HepG2 (cell line): ENCODE measurements around the gene FAM83G. TPM values are rescaled to one million over a fixed set of nuclear protein-coding genes. Genes with fewer than 3 reads are reported as not detected.

ENCODE experiments used
- ELF4 ChIP-seq: sonication (generic); formaldehyde crosslinking; IDR thresholded peaks from 2 replicates; pipeline ENCODE4 v1.5.0; 2020; ENCODE audit warnings: missing genetic modification reagents, mild to moderate bottlenecking, moderate library complexity, borderline replicate concordance
- GTF2F1 ChIP-seq: fragments of 150-350 bp; IDR thresholded peaks from 2 replicates; pipeline ENCODE4 v1.6.1; 2014; ENCODE audit warnings: low read length
- KLF6 ChIP-seq: IDR thresholded peaks from 2 replicates; pipeline ENCODE4 v1.8.0; 2016; ENCODE audit warnings: missing biosample characterization, missing genetic modification reagents
- MXI1 ChIP-seq: IDR thresholded peaks from 3 replicates; pipeline ENCODE4 v1.6.1; 2012; ENCODE audit warnings: low read depth, low read length, inconsistent platforms, borderline replicate concordance
- NFKBIZ ChIP-seq: IDR thresholded peaks from 2 replicates; pipeline ENCODE4 v1.6.1; 2018; ENCODE audit warnings: missing genetic modification reagents, missing compliant biosample characterization
- NFYB ChIP-seq: sonication (generic); formaldehyde crosslinking; IDR thresholded peaks from 2 replicates; pipeline ENCODE4 v1.4.0; 2020; ENCODE audit warnings: missing genetic modification reagents
- ZFX ChIP-seq: sonication (generic); formaldehyde crosslinking; IDR thresholded peaks from 2 replicates; pipeline ENCODE4 v1.4.0; 2020; ENCODE audit warnings: mild to moderate bottlenecking, low read depth, missing genetic modification reagents, moderate library complexity
- ZNF263 ChIP-seq: sonication (generic); formaldehyde crosslinking; IDR thresholded peaks from 2 replicates; pipeline ENCODE4 v1.4.0; 2020; ENCODE audit warnings: missing genetic modification reagents
- ZNF280D ChIP-seq: sonication (generic); formaldehyde crosslinking; IDR thresholded peaks from 2 replicates; pipeline ENCODE4 v1.5.1; 2020; ENCODE audit warnings: mild to moderate bottlenecking, missing genetic modification reagents
- ZNF3 ChIP-seq: IDR thresholded peaks from 2 replicates; pipeline ENCODE4 v1.7.0; 2017; ENCODE audit warnings: inconsistent platforms
- ZNF335 ChIP-seq: sonication (generic); formaldehyde crosslinking; IDR thresholded peaks from 2 replicates; pipeline ENCODE4 v1.4.0; 2020; ENCODE audit warnings: missing genetic modification reagents
- ZNF367 ChIP-seq: sonication (generic); formaldehyde crosslinking; IDR thresholded peaks from 2 replicates; pipeline ENCODE4 v1.4.0; 2020; ENCODE audit warnings: missing genetic modification reagents, borderline replicate concordance
- ZNF496 ChIP-seq: sonication (generic); formaldehyde crosslinking; IDR thresholded peaks from 2 replicates; pipeline ENCODE4 v1.8.1; 2023; ENCODE audit warnings: mild to moderate bottlenecking, moderate library complexity, missing genetic modification reagents; ENCODE audit not compliant: insufficient replicate concordance
- ZNF563 ChIP-seq: sonication (generic); formaldehyde crosslinking; IDR thresholded peaks from 2 replicates; pipeline ENCODE4 v1.8.0; 2022; ENCODE audit warnings: mild to moderate bottlenecking, moderate library complexity, missing genetic modification reagents
- ZNF580 ChIP-seq: IDR thresholded peaks from 2 replicates; pipeline ENCODE4 v1.6.1; 2016; ENCODE audit warnings: low read depth, borderline replicate concordance
- ZNF598 ChIP-seq: sonication (generic); formaldehyde crosslinking; IDR thresholded peaks from 2 replicates; pipeline ENCODE4 v1.5.1; 2020; ENCODE audit warnings: mild to moderate bottlenecking, missing genetic modification reagents, borderline replicate concordance
- ZNF713 ChIP-seq: sonication (generic); formaldehyde crosslinking; IDR thresholded peaks from 2 replicates; pipeline ENCODE4 v1.4.0; 2020; ENCODE audit warnings: mild to moderate bottlenecking, missing genetic modification reagents
- ZNF788 ChIP-seq: sonication (generic); formaldehyde crosslinking; IDR thresholded peaks from 2 replicates; pipeline ENCODE4 v1.5.0; 2020; ENCODE audit warnings: mild to moderate bottlenecking, missing genetic modification reagents, borderline replicate concordance
- ZXDC ChIP-seq: sonication (generic); formaldehyde crosslinking; IDR thresholded peaks from 2 replicates; pipeline ENCODE4 v1.5.0; 2020; ENCODE audit warnings: mild to moderate bottlenecking, missing genetic modification reagents
- polyA plus RNA-seq, 8 experiments: library from polyadenylated mRNA; depleted of rRNA in 3 of 8; stranded (reverse) in 7 of 8; unstranded in 1 of 8; fragments of >200 nt; fragmentation: Illumina TruSeq in 4 of 8; extraction: Trizol in 4 of 8; gene quantifications; 2 replicates each; pipeline versions ENCODE4 v1.2.1 to v1.2.3, GENCODE V29; 2011 to 2016; ENCODE audit warnings: low read depth in 4 of 8, missing spikeins in 1 of 8, mixed read lengths in 1 of 8; ENCODE audit not compliant: insufficient read depth in 1 of 8
- total RNA-seq, 5 experiments: library from RNA; depleted of rRNA; stranded (reverse); fragments of >200 nt; fragmentation: Illumina TruSeq; extraction: Trizol; gene quantifications; 2 replicates each; pipeline ENCODE4 v1.2.3, GENCODE V29; 2016; ENCODE audit warnings: low read depth in 1 of 5
- TF ChIP-seq, protein P1 (sequence below): sonication (generic); formaldehyde crosslinking; IDR thresholded peaks from 2 replicates; pipeline ENCODE4 v1.4.0; 2020; ENCODE audit warnings: missing genetic modification reagents, borderline replicate concordance
- TF ChIP-seq, protein P2 (sequence below): IDR thresholded peaks from 2 replicates; pipeline ENCODE4 v1.6.1; 2012; ENCODE audit warnings: inconsistent platforms

FAM83G gene
- total and polyA plus RNA-seq, 2 of the 13 experiments (the other 11 are each of a cell fraction or from before 2014, with no cell fraction given), result 13.7 to 18.6 TPM

DNA sequence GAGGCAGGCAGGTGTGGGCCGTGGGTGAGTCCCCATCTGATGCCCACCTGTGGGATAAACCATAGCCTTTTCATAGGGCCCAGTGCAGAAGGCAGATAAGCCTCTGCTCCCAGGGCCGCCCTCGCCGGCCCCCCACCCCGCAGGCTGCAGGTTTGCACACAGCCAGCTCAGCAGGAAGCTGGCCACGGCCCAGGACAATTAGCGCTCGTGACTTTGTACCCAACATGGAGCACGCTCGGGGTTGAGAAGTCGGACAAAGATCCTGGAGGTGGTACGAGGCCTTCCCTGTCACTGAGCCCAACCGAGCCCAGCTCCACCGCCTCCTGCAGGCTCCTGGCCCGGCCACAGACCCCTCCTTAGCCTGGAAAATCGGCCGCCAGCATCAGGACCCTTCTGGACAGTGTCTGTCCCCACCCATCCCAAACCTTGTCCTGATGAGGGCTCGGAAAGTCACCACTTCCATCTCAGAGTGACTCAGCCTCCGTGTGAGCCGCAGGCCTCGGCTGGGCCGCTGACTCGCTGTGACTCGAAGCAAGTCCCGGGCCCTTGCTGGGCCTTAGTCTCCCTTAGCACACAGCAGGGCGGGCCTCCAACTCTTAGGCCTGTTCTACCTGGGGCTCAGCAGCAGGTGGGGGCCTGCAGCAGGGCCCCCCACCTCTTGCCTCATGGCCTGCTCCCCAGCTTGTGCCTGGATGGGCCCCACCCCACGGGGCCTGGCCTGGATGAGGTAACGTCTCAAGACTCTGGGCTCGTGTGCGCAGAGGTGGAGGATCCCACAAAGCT is 22.7 kb downstream of the FAM83G start (continued):
- TF ChIP-seq ZXDC (CRISPR knock-in tag), result peak; percentile 62; the same call in 1 of the 2 replicates
- TF ChIP-seq GTF2F1, result no peak
- no peak for TF ChIP-seq ZNF713 (CRISPR knock-in tag)
- TF ChIP-seq ZNF496 (CRISPR knock-in tag), result no peak
- peak; percentile 40; the same call in 1 of the 3 replicates for TF ChIP-seq MXI1
- no peak; the same call in 1 of the 2 replicates for TF ChIP-seq ZNF598 (CRISPR knock-in tag)
- 0 out of 2 replicates have a peak, but pooled peaks have one; percentile 61 for TF ChIP-seq NFKBIZ (CRISPR knock-in tag)
- no peak for TF ChIP-seq ZNF335 (CRISPR knock-in tag)
- peak; percentile 92 for TF ChIP-seq ZFX (CRISPR knock-in tag)
- TF ChIP-seq ELF4 (CRISPR knock-in tag), result no peak
- TF ChIP-seq, protein P1, sequence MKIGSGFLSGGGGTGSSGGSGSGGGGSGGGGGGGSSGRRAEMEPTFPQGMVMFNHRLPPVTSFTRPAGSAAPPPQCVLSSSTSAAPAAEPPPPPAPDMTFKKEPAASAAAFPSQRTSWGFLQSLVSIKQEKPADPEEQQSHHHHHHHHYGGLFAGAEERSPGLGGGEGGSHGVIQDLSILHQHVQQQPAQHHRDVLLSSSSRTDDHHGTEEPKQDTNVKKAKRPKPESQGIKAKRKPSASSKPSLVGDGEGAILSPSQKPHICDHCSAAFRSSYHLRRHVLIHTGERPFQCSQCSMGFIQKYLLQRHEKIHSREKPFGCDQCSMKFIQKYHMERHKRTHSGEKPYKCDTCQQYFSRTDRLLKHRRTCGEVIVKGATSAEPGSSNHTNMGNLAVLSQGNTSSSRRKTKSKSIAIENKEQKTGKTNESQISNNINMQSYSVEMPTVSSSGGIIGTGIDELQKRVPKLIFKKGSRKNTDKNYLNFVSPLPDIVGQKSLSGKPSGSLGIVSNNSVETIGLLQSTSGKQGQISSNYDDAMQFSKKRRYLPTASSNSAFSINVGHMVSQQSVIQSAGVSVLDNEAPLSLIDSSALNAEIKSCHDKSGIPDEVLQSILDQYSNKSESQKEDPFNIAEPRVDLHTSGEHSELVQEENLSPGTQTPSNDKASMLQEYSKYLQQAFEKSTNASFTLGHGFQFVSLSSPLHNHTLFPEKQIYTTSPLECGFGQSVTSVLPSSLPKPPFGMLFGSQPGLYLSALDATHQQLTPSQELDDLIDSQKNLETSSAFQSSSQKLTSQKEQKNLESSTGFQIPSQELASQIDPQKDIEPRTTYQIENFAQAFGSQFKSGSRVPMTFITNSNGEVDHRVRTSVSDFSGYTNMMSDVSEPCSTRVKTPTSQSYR (CRISPR knock-in tag), result no peak
- TF ChIP-seq ZNF563 (CRISPR knock-in tag), result peak; percentile 65; the same call in 1 of the 2 replicates
- 0 out of 2 replicates have a peak, but pooled peaks have one; percentile 18 for TF ChIP-seq KLF6 (CRISPR knock-in tag)
- TF ChIP-seq ZNF263 (CRISPR knock-in tag), result no peak
- peak; percentile 58; the same call in 1 of the 2 replicates for TF ChIP-seq ZNF280D
- peak; percentile 82 for TF ChIP-seq ZNF3 (CRISPR knock-in tag)
- TF ChIP-seq, protein P2, sequence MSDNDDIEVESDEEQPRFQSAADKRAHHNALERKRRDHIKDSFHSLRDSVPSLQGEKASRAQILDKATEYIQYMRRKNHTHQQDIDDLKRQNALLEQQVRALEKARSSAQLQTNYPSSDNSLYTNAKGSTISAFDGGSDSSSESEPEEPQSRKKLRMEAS, result peak; percentile 67
- TF ChIP-seq NFYB (CRISPR knock-in tag), result no peak
- peak; percentile 76; the same call in 1 of the 2 replicates for TF ChIP-seq ZNF580
- no peak for TF ChIP-seq ZNF367 (CRISPR knock-in tag)
- no peak for TF ChIP-seq ZNF788 (CRISPR knock-in tag)
